GM19351 (cell line): ENCODE results near the gene RNF166.

Experiments
- ATAC-seq: cut with Tn5 transposase; IDR thresholded peaks from one replicate; pipeline ENCODE4 v1.9.1; 2021; ENCODE audit warnings: mild to moderate bottlenecking, moderate library complexity; ENCODE audit not compliant: unreplicated experiment

The RNF166 gene

DNA sequence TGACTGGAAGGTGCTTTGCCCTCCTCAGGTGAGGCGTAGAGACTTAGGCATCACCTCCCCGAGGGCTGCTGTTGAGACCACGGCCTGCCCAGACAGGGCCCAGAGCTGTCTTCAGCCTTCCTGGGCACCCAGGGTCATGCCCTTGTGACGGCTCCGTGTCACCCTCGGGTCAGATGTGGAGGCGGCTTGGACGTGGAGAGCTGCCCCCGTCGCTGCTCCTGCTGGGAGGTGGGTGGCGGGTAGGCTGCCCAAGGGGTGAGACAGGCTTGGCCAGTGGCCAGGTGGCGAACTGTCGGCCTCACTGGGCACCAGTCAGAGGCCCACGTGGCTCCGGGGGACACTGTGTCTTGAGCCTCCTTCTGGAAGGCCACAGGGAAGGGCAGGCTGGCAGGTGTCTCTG, 11.0 kb downstream of the RNF166 start:
- ATAC-seq: no peak

DNA sequence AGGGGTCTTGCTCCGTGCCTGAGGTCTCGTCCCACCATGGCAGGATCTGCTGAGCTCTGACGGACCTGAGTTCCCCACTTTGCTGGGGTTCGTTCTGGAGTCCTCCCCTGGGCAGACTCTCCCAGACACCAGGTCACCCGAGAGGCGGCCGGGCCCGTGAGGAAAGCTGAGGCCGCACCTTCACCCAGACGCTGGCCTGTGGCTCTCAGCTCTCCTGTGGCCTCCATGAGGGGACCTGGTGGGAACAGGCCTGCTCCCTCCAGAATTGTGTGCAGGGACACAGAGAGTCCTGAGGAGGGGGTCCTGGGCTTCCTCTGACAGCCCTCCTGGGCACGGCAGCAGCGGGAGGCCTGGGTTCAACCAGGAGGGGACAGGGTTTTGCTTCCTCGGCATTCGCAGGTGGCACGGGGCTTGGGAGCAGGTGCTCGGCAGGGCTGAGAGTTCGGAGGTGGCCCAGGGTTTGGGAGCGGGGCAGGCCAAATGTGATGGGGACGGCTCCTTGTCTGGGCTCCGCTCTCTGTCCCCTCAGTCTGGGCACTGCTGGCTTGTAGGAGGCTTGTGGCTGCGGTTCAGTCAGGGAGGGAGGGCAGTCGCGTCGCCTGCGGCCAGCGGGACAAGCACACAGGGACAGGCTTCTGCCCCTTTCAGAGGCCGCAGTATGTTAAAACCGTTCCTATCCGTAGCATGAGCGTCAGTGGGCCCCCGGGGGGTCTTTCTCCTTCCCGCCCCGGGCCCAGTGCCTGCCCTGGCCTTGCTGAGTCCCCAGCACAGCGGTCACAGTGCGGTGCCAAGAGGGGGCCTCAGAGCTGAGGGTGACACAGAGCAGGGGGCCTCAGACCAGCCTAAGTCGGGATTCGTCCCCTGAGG, 11.8 kb downstream of the RNF166 start:
- ATAC-seq: no peak

DNA sequence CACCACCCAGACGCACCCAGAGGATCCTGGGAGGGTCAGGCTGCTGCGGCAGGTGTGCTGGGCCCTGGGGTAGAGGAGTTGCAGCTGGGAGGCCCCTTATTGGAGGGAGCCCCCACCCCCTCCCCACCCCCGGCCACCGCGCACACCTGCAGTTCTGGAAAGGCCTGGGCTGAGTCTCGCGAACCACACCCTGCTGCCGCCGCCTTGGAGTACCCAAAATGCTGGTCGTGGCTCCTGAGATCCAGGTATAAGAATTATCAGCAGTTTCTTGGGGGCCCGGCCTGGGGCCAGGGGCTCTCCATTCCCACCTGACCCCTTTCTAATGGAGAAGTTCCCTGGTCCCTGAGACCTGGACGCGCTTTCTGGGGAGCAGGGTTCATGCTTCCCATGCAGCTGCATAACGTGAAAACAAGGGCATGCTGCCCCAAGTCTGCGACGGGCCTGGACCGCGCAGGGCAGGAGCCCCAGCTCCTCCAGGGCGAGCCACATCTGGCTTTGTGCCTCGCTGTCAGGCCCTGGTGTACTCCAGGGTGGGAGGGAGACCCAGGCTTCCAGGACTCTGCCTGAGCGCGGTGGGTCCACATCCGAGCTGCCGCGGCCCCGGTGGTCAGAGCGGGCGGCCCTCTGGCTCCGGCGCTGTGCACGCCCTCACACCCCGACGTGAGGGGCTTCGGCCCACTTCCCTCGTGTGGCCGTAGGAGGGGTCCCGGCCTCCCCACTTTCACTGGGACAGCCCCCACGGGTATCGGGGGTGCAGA, 12.6 kb downstream of the RNF166 start:
- ATAC-seq: no peak

DNA sequence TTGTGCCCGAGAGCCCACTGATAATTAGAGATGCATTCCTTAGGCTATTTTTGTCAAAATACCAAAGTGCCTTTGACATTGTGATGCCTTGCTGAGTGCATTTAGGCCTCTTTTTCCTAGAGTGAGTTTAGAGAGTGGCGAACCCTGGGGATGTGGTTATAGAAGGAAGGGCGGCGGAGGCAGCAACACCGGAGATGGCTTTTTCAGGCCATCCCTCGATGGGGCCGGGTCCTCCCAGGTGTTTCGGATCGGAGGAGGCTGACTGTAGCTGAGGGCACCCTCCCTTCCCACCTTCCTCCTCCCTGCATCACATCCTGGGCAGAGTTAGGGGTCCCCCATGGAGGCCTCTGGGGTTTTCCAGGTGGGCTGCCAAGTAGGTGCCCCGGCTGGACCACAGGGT, 13.3 kb downstream of the RNF166 start:
- ATAC-seq: no peak

DNA sequence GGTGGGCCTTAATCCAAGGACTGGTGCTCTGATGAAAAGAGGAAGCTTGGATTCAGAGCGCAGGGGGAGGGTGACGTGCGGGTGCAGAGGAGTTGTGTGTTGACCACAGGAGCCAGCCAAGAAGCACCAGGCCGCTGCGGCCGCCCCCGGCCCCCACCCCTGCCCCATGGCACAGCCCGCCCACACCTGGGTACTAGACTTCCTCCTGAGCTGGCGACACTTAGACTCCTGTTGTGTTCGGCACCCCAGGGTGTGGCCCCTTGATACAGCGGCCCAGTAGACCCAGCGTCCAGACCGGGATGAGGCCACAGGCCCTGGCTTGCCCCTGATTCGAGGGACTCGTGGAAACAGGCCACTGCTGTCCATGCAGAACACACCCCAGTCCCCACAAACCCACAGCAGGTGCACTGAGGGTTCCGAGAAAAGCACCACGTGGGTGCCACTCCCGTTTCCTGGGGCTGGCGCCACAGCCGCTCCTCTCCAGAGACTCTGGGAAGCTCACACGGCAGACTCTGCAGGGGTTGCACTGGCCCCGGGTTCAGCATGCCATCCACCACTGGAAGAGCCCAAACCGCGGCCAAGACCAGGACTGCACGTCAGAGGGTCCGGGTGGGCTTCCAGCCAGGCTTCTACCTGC, 14.2 kb downstream of the RNF166 start:
- ATAC-seq: no peak

DNA sequence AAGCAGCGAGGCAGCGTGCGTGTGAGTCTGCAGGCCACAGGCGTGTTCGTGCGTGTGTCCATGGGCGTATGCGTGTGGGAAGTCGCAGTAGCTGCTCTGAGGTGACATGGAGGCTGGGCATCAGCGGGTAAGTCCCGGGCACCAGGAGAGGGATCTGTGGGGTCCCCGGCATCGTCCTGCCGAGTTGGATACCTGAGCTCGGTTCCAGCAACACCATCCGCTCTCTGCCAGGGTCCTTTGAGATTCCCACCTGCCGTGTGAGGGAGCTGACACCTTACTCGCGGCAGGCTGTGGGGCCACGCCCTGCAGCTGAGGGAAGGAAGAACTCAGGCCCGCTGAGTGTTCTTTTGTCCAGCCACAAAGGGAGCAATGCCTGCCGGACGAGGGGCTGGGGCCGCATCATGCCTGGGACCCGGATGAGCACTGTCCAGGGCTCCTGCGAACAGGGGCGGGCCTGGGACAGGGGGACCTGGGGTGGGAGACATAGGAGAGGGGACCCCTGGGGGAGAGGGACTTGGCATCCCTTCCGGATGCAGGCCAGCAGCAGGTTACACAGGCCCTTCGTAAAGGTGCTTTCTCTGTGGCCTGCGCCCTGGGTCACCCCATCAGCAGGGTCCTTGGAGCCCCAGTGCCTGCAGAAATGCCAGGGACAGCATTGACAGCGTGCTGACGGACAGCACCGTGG, 14.9 kb downstream of the RNF166 start:
- ATAC-seq: no peak

DNA sequence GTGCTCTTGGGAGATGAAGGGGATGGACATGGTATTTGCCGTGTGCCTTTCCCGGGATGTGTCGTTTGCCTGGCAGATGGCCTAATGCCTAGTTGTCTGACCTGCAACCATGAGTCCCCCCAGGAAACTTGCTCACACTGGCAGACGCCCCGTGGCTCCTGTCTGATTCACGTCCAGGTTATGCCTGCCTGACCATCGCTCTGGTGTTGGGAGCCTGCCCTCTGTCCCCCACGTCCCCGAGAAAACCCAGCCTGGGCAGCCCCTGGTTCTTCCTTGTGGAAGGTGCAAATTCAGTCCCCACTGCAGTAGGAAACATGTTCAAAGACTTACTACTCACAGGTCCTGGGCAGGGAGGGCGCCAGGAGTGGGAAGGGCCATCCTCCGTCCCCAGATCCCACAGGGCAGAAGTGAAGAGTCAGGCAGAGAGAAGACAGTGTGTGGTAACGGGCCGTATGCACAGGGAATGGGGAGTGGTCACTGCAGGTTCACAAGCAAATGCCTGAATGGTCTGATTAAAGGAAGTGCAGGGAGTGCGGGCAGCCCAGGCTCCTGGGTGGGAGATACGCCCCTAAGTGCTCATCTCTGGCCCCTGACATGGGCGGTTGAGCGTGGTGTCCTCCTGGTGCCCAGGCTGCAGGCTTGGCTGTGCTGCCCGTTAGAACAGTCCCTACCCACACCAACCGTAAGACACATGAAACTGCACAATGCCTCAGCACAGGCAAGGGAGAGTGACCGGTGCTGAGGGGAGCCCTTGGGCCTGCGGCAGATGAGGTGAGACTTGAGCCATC, 15.7 kb downstream of the RNF166 start:
- no peak for ATAC-seq

DNA sequence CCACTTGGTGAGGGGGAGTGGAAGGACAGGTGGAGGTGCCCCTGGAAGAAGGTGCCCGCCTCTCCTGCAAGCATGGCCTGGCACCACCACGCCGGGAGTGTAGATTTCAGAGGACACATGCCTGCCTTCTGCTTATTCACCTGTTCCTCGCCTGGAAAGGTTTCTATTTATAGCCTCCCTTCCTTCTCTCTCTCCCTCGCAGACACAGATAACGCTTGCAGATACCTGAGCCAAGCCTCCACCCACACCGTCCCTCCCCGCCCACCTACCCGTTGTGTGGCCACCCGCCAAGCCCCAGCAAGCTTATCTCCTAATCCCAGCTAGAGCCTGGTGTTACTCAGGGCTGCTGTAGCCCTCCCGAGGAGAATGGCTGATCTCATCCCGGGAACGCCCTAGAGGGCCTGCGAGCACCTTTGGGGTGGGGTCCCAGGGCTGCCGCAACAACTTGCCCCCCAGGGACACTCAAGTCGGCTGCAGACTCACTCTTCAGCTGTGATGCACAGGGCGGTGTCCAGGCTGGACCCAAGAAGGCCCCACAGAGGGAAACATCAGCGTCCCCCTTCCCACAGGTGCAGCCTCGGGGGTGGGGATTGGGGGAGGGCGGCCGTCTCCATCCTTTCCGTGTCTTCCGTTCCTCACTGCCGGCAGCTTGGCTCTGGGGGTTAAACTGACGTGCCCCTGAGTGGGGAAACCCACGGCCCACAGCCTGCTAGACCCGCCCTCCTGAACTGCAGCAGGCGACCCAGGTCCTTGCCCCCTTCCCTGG, 18.0 kb downstream of the RNF166 start:
- no peak for ATAC-seq

DNA sequence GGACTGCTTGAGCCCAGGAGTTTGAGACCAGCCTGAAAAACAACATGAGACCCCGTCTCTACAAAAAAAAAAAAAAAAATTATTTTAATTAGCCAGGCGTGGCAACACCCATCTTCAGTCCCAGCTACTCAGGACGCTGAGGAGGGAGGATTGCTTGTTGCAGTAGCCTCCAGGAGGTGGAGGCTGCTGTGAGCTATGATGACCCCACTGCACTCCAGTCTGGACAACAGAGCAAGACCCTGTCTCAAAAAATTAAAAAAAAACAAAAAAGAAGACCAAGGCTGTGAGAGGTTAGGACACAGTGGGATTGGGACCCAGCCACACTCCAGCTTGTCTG, 18.6 kb downstream of the RNF166 start:
- no peak for ATAC-seq

DNA sequence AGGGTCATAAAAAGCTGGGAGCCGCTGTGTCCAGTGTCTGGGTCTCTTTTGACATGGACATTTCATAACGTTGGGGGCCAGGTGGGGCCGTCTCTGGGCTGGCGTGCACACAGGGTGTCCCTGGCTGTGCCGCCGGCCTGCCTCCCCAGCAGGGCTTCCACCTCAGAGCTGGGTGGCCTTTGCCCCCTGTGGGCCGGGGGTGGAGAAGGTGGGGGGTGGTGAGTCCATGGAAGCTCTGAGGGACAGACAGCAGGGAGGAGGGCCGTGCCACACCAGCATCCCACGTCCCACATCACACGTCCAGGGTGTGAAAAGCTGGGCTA, 19.0 kb downstream of the RNF166 start:
- ATAC-seq: no peak

DNA sequence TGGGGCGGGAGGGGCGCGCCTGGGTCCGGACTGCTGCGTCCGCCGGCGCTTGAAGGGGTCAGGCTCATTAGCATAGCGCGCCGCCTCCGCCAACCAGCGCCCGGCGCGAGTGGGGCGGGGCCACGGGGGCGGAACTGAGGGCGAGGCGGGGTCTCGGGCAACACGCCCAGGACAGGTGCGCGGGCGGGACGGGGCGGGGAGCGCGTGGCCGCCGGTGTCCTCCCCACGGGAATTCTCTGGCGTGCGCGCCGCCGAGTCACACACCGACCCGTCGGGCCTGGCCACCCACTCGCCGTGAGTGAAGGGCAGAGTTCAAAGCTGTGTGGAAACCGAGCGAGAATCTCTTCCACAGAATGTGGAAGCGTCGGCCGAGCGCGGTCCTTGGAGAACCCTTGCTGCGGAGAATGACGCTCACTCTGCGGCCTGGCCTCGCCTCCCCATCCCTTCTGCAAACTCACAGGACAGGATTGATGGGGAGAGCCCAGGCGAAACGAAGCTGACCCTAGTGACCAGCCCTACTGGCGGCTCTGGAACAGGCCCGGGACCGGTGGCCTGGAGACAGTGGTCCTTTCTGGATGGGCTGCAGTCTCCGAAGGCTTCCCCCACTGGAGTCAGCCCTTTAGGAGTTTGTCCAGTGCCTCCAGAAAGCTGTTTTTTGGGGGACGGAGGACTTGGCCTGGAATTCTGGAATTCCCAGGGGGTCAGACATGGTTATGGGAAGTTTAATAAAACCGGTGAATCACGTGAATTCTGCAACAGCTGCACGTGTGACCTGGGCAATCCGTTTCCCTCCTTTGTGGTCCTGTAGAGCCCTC, 19.6 kb downstream of the RNF166 start, which contains the start of gene SNAI3:
TSS of gene SNAI3 (minus strand) at position 69 of the 815 bp plus-strand sequence. CDS start 101 bp downstream, outside the sequence.
- ATAC-seq: peak; percentile 61

DNA sequence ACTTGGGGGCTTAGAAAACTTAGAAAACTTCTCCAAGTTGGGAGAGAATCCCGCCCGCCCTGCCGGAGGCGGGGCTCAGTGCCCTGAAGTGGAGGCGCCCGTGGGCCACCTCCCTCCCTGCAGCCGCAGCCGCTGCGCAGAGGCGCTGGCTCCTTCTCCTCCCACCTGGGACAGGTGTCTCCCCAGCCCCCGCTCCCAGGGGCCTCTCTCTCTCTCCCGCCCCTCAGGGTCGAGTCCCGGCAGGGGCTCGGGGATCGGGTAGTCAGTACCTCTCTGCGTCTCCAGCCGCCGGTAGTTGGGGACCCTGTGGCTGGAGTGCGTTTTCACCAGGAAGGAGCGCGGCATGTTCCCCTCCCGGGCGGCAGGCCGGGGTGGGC, 20.2 kb downstream of the RNF166 start:
- no peak for ATAC-seq

DNA sequence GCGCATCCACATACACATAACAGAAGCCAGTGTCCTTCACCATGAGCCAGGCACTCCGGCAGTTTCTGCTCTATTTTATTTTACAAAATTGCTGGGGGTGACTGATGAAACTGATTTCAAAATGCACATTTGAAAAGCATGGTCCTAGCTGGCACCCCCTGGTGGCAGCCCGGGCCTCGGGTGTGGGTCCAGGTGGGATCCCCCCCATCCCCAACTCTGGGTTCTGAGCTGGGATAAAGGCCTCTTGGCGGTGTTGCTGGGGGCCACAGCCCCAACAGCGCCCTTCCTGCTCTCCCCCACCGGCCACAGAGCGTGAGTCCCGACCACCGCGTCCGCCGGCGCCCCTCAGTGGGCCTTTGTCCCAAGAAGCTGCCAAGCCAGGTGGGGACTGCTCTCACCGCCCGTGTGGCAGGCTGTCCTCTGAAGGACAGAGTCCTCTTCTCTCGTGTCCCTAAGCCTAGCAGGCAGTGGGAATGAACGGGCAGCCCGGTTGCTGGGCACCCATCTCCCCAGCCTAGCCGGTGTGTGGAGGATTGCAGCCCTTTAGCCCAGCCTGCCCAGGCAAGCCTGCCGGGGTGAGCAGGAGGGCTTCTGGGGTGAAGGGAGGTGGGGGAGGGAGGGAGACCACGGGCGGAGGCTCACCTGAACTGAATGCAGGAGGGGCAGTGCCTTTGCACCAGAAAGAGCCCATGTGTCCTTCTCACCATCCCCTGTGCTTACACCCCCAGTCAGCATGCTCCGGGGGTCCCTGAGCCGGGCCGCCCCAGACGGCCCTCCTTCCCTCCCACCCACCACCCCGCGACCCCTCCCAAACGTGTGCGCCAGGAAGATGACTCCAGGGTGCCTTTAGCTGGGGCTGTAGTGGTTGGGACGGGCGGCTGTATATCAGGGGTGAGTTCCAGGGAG, 20.8 kb downstream of the RNF166 start:
- ATAC-seq: no peak

DNA sequence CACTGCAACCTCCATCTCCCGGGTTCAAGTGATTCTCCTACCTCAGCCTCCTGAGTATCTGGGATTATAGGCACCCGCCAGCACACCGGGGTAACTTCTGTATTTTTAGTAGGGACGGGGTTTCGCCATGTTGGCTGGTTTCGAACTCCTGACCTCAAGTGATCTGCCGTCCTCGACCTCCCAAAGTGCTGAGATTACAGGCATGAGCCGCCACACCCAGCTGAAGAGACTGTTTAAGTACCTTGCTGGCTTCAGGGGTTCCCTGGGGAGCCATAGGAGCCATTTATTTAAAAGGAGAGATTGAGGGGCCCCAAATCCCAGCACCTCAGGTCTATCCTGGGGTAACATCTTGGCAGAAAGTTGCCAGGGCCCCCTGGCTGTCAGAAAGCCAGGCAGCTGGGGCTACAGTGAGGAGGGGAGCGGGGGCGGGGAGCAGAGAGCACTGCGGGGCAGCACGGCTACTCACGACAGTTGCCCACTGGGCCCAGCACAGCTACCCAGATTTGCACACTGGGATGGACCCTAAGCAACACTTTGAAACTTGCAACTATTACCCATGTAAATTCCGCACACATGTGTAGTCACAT, 21.5 kb downstream of the RNF166 start:
- no peak for ATAC-seq

DNA sequence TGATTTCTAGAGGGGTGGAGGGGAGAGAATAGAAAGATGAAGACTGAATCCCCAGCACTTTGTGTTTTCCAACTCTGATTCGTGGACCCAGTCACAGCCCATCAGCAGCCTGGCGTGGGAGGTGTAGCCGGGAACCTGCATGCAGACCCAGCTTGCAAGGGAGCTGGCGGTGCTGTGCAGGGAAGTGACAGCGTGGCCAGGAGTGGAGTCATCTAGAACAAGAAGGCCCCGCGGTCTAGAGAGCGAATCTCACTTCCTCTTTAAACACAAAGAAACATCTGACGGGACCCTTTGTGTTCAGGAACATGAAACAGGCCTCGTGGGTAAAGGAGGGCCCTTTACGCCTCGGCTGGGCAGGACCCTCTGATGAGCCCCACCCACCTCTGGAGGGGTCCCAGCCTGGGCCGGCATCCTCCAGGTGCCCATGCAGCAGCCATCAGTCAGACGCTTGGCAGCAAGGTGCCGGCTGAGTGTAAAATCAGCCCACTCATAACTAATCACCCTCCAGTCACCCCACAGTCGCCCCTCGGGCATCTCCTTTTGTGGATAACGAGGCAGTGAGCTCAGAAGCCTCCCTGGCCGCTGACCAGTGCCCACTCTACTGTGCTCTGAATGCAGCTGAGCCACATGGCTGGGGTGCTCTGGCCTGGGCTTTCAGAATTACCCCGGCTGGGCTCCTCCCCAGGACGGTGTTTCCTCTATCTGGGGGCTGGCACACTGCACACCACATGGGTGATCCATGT, 24.3 kb downstream of the RNF166 start:
- peak; percentile 71 for ATAC-seq

DNA sequence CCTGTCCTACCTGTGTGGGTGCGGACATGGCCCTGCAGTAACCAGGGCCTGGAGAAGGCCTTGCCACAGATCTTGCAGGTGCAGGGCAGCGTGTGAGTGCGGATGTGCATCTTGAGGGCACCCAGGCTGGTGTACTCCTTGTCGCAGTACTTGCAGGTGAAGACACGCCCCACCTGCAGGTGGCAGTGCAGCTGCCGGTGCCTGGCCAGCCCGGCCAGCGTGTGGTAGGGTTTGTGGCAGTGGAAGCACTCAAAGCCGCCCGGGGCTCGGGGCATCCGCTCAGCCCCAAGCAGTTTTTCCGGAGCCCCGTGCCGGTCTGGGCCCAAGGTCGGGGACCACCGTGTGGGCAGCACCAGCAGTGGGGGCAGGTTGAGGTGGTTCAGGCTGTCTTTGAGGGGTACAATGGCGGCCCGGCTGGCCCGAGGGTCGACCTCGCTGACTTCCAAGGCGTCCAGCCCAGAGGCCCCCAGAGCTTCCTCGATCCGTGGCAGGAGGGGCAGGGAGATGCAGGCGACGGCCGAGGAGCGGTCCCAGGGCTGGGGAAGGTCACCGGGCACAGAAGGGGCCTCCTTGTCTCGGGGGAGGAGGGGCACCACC, 25.0 kb downstream of the RNF166 start:
- no peak for ATAC-seq
